ENCODE data around the gene NCOA4. TPM values are rescaled to one million over a fixed set of nuclear protein-coding genes. Genes with fewer than 3 reads are reported as not detected.
"Not testable (repeated sequence)": the region's sequence is repeated elsewhere in the genome, so short reads cannot be mapped to it uniquely, and the experiment has no call there.

NCOA4 gene
- 204 and 239 TPM in 2 replicates for total RNA-seq

GRCh38 chr10:46030091-46030937 lies at the start of gene NCOA4:
NCOA4 (minus strand) TSS chr10:46030623; CDS start chr10:46016680, 13,943 bp downstream.
- DNase-seq (ENCODE audit: low read depth, low spot score), result peak; percentile 97

GRCh38 chr10:46079831-46080585 lies 49.6 kb upstream of the NCOA4 start:
- no peak for DNase-seq (ENCODE audit: low read depth, low spot score)

GRCh38 chr10:46077731-46078413 lies 47.4 kb upstream of the NCOA4 start:
- DNase-seq (ENCODE audit: low read depth, low spot score), result no peak

GRCh38 chr10:46077141-46077554 lies 46.7 kb upstream of the NCOA4 start:
- DNase-seq (ENCODE audit: low read depth, low spot score), result no peak

GRCh38 chr10:46075869-46076268 lies 45.4 kb upstream of the NCOA4 start:
- no peak for DNase-seq (ENCODE audit: low read depth, low spot score)

GRCh38 chr10:46074196-46074946 lies 43.9 kb upstream of the NCOA4 start:
- DNase-seq (ENCODE audit: low read depth, low spot score), result no peak

- no peak for DNase-seq (ENCODE audit: low read depth, low spot score)
Measured at GRCh38 chr10:46073564-46073963, 43.1 kb upstream of the NCOA4 start.

GRCh38 chr10:46070749-46071148 lies 40.3 kb upstream of the NCOA4 start:
- no peak for DNase-seq (ENCODE audit: low read depth, low spot score)

GRCh38 chr10:46069771-46070463 lies 39.5 kb upstream of the NCOA4 start:
- DNase-seq (ENCODE audit: low read depth, low spot score), result no peak

GRCh38 chr10:46068905-46069304 lies 38.5 kb upstream of the NCOA4 start:
- no peak for DNase-seq (ENCODE audit: low read depth, low spot score)

GRCh38 chr10:46068117-46068516 lies 37.7 kb upstream of the NCOA4 start:
- DNase-seq (ENCODE audit: low read depth, low spot score), result no peak

GRCh38 chr10:46064269-46064817 lies 33.9 kb upstream of the NCOA4 start:
- DNase-seq (ENCODE audit: low read depth, low spot score), result no peak

- DNase-seq (ENCODE audit: low read depth, low spot score), result no peak
Measured at GRCh38 chr10:46062723-46063428, 32.5 kb upstream of the NCOA4 start.

- no peak for DNase-seq (ENCODE audit: low read depth, low spot score)
Measured at GRCh38 chr10:46060706-46061105, 30.3 kb upstream of the NCOA4 start.

GRCh38 chr10:46057927-46058326 lies 27.5 kb upstream of the NCOA4 start:
- not testable (repeated sequence) for DNase-seq (ENCODE audit: low read depth, low spot score)

GRCh38 chr10:46057038-46057437 lies 26.6 kb upstream of the NCOA4 start:
- DNase-seq (ENCODE audit: low read depth, low spot score), result no peak

GRCh38 chr10:46055771-46056170 lies 25.3 kb upstream of the NCOA4 start:
- no peak for DNase-seq (ENCODE audit: low read depth, low spot score)

GRCh38 chr10:46053534-46054434 lies 23.4 kb upstream of the NCOA4 start:
- no peak for DNase-seq (ENCODE audit: low read depth, low spot score)
